Upper lobe of right lung (tissue), 1 donor: ENCODE measurements around the gene PTCH2. TPM values are rescaled to one million over a fixed set of nuclear protein-coding genes. Genes with fewer than 3 reads are reported as not detected.
A peak's percentile ranks its signal among the peaks of the same experiment; 100 is the strongest.

Experiments
- ATAC-seq: fragments of 200-7000 bp; cut with Tn5 transposase; one replicate; pipeline ENCODE4 v1.9.1; 2020; ENCODE audit warnings: mild to moderate bottlenecking, moderate library complexity
- DNase-seq: peaks from one replicate; pipeline ENCODE4 v3.0.0-alpha.2; 2020
- H3K27ac ChIP-seq: fragments of 200-600 bp; one replicate; pipeline ENCODE4 v1.8.0; 2022
- H3K27me3 ChIP-seq: fragments of 200-600 bp; one replicate; pipeline ENCODE4 v1.8.0; 2022; ENCODE audit warnings: mild to moderate bottlenecking
- H3K36me3 ChIP-seq: fragments of 200-600 bp; one replicate; pipeline ENCODE4 v1.8.0; 2022
- H3K4me1 ChIP-seq: fragments of 200-600 bp; one replicate; pipeline ENCODE4 v1.8.0; 2022
- H3K4me3 ChIP-seq: fragments of 200-600 bp; one replicate; pipeline ENCODE4 v1.8.0; 2022; ENCODE audit warnings: mild to moderate bottlenecking
- H3K9me3 ChIP-seq: fragments of 200-600 bp; one replicate; pipeline ENCODE4 v1.8.0; 2022
- intact Hi-C: fragments of 100-400 bp; cut with DNase I; formaldehyde crosslinking; loops from one replicate; pipeline ENCODE4 v1.11.0; 2022
- total RNA-seq: library from RNA; stranded (reverse); fragmentation: NEBNext Ultra II Directional; extraction: Animal tissue kit (Norgen Biotek cat#: 25700); gene quantifications from one replicate; pipeline ENCODE4 v1.2.1, GENCODE V29; 2021
- TF ChIP-seq, protein P1 (sequence below): fragments of 200-600 bp; IDR thresholded peaks from one replicate; pipeline ENCODE4 v1.8.0; 2022; ENCODE audit warnings: antibody characterized with exemption
- donor health status: DM: no; HTN: yes; CAD: no; lungs with severe emphysema.

Gene PTCH2
- total RNA-seq, 1 donor from 2014 or later: 0.64 TPM

DNA sequence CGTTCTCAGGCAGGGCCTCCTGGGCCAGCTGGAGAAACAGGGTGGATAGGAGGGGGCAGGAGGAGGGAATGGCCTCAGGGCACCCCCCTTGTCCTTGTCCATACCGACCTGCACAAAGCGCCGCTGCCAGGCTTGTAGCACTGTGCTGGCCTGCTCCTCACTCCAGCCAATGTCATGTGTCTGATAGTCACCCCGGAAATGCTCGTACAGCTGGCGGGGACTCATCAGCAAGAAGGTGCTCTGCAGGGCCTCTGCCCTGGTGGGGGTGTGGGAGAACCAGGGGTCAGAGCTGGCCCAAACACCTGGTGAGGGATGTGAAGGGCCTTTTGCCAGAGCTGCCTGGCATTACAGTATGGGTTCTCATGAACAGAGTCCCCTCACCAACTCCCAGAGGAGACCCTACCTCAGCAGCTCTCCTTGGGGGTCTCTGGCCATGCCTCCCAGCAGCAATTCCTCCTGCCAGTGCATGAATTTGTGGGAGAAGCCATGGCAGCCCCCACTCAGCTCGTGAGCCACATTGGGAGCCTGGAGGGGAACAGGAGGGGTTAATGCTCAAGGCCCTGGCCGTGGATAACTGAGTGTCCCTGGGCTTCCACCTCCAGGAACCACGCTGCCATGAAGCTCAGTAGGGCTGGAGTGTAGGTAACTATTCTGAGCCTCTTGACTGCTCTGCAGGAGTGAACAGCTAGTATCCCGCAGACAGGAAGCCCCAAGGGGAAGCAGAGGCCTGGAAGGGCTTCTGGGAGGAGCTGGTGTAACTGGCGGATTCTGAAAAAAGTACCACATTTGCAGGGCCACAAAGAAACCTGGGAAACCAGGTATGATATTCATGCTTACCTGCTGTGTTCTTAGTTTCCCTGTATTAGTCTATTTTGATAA lies 13.3 kb downstream of the PTCH2 start:
- TF ChIP-seq, protein P1, sequence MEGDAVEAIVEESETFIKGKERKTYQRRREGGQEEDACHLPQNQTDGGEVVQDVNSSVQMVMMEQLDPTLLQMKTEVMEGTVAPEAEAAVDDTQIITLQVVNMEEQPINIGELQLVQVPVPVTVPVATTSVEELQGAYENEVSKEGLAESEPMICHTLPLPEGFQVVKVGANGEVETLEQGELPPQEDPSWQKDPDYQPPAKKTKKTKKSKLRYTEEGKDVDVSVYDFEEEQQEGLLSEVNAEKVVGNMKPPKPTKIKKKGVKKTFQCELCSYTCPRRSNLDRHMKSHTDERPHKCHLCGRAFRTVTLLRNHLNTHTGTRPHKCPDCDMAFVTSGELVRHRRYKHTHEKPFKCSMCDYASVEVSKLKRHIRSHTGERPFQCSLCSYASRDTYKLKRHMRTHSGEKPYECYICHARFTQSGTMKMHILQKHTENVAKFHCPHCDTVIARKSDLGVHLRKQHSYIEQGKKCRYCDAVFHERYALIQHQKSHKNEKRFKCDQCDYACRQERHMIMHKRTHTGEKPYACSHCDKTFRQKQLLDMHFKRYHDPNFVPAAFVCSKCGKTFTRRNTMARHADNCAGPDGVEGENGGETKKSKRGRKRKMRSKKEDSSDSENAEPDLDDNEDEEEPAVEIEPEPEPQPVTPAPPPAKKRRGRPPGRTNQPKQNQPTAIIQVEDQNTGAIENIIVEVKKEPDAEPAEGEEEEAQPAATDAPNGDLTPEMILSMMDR: no peak
- DNase-seq: no peak

DNA sequence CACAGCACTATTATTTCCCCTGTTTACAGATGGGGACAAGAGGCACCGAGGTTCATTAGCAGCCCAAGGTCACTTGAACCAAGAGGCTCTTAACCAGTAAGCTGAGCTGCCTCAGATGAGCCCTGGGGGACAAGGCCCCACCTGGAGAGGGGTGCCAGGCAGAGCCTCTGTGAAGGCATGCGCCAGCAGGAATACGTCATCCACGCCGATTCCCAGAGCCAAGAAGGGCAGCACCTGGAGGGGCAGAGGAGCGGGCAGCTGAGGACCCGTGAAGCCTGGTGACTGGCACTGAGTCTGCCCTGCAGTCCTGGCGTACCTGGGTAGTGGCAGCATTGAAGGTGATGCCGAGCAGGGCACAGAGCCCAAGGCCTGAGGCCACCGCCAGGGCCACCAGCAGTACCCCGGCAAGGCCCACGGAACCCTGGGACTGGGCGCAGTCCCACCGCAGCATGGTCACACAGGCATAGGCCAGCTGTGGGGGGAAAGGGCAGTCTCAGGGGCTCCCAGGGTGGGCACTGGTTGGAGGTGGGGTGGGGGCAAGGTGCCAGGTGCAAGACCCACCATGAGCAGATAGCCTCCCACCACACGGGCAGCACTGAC lies 14.1 kb downstream of the PTCH2 start:
- H3K27me3 ChIP-seq: no peaks in the 10 kb centered on the region
- DNase-seq (no peak), ATAC-seq (no peak)
- no peaks in the 10 kb centered on the region for H3K36me3 ChIP-seq
- TF ChIP-seq, protein P1: no peak
- H3K9me3 ChIP-seq: no peaks in the 10 kb centered on the region
- no peak overlapping the region for H3K27ac ChIP-seq
- intact Hi-C loops: no loop called here
- no peak overlapping the region for H3K4me3 ChIP-seq
- peaks cover 22% of the 10 kb centered on the region for H3K4me1 ChIP-seq

More for the DNA sequence above, 13.3 kb downstream of the PTCH2 start:
- intact Hi-C loops: no loop called here
- H3K36me3 ChIP-seq: no peaks in the 10 kb centered on the region
- peaks cover 22% of the 10 kb centered on the region for H3K4me1 ChIP-seq
- H3K27ac ChIP-seq: no peak overlapping the region
- no peak for ATAC-seq
- no peak overlapping the region for H3K4me3 ChIP-seq
- H3K27me3 ChIP-seq: no peaks in the 10 kb centered on the region
- no peaks in the 10 kb centered on the region for H3K9me3 ChIP-seq

DNA sequence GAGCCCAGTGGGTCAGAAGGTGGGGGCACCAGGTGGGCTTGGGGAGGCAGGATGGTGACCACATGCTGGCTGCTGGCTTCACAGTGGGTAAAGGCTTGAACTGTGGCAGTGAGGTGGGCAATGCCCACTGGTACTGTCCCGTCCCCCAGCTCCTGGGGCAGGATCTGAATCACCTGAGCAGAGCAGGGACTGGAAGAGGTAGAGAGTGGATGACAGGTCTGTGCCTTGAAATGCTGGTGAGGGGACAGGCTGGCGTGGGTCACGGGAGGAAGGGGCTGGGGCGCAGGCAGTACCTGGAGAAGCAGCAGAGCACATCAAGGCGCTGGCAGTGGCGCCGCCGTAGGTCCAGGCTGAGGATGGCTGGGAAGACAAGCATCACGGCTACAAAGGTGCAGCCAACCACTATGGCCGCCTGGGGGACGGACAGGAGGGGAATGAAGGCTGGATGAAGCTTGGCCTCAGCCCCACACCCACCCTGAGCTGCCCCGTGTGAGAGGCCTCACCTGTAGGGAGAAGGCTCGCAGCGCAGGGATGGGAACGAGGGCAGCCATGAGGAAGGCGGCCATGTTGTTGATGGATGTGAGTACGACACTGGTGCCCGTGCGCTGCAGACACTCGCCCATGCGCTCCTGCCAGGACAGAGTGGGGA lies 14.9 kb downstream of the PTCH2 start:
- H3K36me3 ChIP-seq: no peaks in the 10 kb centered on the region
- no peak overlapping the region for H3K27ac ChIP-seq
- ATAC-seq (no peak), DNase-seq (peak; percentile 63)
- intact Hi-C loops: no loop called here
- TF ChIP-seq, protein P1: no peak
- H3K4me1 ChIP-seq: peaks cover 22% of the 10 kb centered on the region
- H3K27me3 ChIP-seq: no peaks in the 10 kb centered on the region
- no peak overlapping the region for H3K4me3 ChIP-seq
- no peaks in the 10 kb centered on the region for H3K9me3 ChIP-seq

DNA sequence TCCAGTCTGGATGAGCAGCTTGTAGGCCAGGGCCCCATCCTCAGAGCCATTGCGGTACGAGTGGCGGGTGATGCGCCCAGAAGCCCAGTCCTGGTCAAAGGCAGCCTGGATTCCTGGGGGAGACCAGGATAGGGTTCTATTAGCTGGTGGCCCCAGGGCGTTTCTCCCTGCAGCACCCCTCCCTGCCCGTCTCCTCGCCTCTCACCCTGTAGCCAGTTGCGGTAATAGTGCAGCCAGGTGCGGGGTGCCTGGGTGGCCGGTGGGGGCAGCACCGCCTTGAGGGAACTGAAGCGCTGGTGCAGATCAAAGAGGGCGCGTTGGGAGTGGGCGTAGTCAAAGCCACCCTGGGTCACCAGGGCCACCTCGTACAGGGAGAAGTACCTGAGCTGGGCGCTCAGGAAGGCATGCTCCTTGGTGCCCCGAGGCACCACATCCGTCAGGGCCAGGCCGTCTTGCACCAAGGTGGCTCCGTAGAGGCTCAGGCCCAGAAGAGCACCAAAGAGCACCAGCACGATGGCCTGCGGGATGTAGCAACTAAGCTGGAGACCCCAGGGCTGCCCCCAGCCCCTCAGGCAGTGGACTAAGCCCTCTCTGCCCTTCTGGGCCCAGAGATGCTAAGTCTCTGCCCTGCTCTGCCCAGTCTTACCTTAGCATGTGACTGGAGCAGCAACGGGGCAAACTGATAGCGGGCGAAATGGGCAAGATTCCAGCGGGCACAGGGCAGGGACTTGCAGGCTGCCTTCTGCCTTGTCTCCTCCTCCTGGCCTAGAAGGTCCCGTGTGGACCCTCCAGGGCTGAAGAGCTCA lies 15.7 kb downstream of the PTCH2 start:
- H3K27ac ChIP-seq: no peak overlapping the region
- no peak overlapping the region for H3K4me3 ChIP-seq
- H3K27me3 ChIP-seq: no peaks in the 10 kb centered on the region
- H3K4me1 ChIP-seq: peaks cover 22% of the 10 kb centered on the region
- ATAC-seq: no peak
- no peak for DNase-seq
- intact Hi-C loops: no loop called here
- TF ChIP-seq, protein P1: no peak
- H3K9me3 ChIP-seq: no peaks in the 10 kb centered on the region
- H3K36me3 ChIP-seq: no peaks in the 10 kb centered on the region
